K562 (cell line): Measurements from ENCODE around the gene FADD. TPM values are rescaled to one million over a fixed set of nuclear protein-coding genes. Genes with fewer than 3 reads are reported as not detected.

Experiments used
- CHD1 ChIP-seq: fragments of 200-600 bp; sonication (generic); IDR thresholded peaks from one replicate; pipeline ENCODE4 v1.6.1; 2012; ENCODE audit warnings: mild to moderate bottlenecking, moderate library complexity, low read length, inconsistent platforms
- E2F8 ChIP-seq: fragments of 450-650 bp; IDR thresholded peaks from 2 replicates; pipeline ENCODE4 v1.7.1; 2018; ENCODE audit warnings: mild to moderate bottlenecking, low read depth; ENCODE audit not compliant: partially characterized antibody
- E4F1 ChIP-seq: fragments of 250-450 bp; sonication (Bioruptor Pico); IDR thresholded peaks from 2 replicates; pipeline ENCODE4 v1.5.0; 2021; ENCODE audit warnings: mild to moderate bottlenecking, borderline replicate concordance
- EZH2 ChIP-seq: IDR thresholded peaks from 2 replicates; pipeline ENCODE4 v1.6.1; 2012; ENCODE audit warnings: low read depth, mild to moderate bottlenecking, inconsistent platforms, low read length, borderline replicate concordance
- HDAC3 ChIP-seq: fragments of 450-650 bp; IDR thresholded peaks from 2 replicates; pipeline ENCODE4 v1.6.1; 2018; ENCODE audit warnings: borderline replicate concordance, mild to moderate bottlenecking, moderate library complexity; ENCODE audit not compliant: partially characterized antibody
- MYC ChIP-seq, 2 experiments: fragments of 250-450 bp in 1 of 2; sonication (Bioruptor Pico) in 1 of 2; IDR thresholded peaks; 2 replicates each; pipeline versions ENCODE4 v1.5.1 to v1.6.1; 2012 to 2021; ENCODE audit warnings: low read depth in 2 of 2, borderline replicate concordance in 1 of 2, improper control_type of control experiment in 1 of 2, low read length in 1 of 2, mild to moderate bottlenecking in 1 of 2, moderate library complexity in 1 of 2
- NBN ChIP-seq: fragments of 450-650 bp; IDR thresholded peaks from 2 replicates; pipeline ENCODE4 v1.6.1; 2016; ENCODE audit warnings: low read depth, mild to moderate bottlenecking
- NFE2 ChIP-seq: IDR thresholded peaks from 2 replicates; pipeline ENCODE4 v1.6.1; 2014; ENCODE audit warnings: antibody characterized with exemption, low read depth
- NR3C1 ChIP-seq: sonication (generic); formaldehyde crosslinking; IDR thresholded peaks from 2 replicates; pipeline ENCODE4 v1.8.1; 2022; ENCODE audit warnings: missing genetic modification reagents
- PHB ChIP-seq: fragments of 250-450 bp; sonication (Bioruptor Pico); IDR thresholded peaks from 2 replicates; pipeline ENCODE4 v1.5.0; 2021
- POLR2A ChIP-seq: fragments of 450-650 bp; conservative IDR thresholded peaks from 2 replicates; pipeline ENCODE4 v1.6.1; 2016
- ZNF224 ChIP-seq: sonication (generic); formaldehyde crosslinking; IDR thresholded peaks from 2 replicates; pipeline ENCODE4 v1.8.0; 2022; ENCODE audit warnings: mild to moderate bottlenecking, missing genetic modification reagents
- ZNF384 ChIP-seq: IDR thresholded peaks from 2 replicates; pipeline ENCODE4 v1.6.1; 2012; ENCODE audit warnings: low read depth, low read length, improper control_type of control experiment
- polyA plus RNA-seq, 8 experiments: library from polyadenylated mRNA; depleted of rRNA in 4 of 8; stranded (reverse) in 5 of 8; unstranded in 3 of 8; fragments of >200 nt; fragmentation: Nextera tagmentation in 2 of 8; fragmentation: Illumina TruSeq in 1 of 8; extraction: Ambion mirVana in 2 of 8; extraction: Trizol in 1 of 8; gene quantifications; 2 replicates each; pipeline versions ENCODE4 v1.2.1 to v1.2.3, GENCODE V29; 2011 to 2014; ENCODE audit warnings: inconsistent platforms in 1 of 8, missing spikeins in 1 of 8
- total RNA-seq, 7 experiments: library from RNA; depleted of rRNA in 6 of 7; stranded (reverse); fragments of >200 nt in 6 of 7; fragmentation: Illumina TruSeq in 2 of 7; extraction: Trizol in 2 of 7; gene quantifications; 2 replicates each; pipeline versions ENCODE4 v1.2.1 to v1.2.3, GENCODE V29; 2011 to 2021; ENCODE audit warnings: low replicate concordance in 1 of 7
- TF ChIP-seq, protein P1 (sequence below): sonication (generic); formaldehyde crosslinking; IDR thresholded peaks from 2 replicates; pipeline ENCODE4 v1.8.0; 2022; ENCODE audit warnings: mild to moderate bottlenecking, missing genetic modification reagents
- TF ChIP-seq, protein P2 (sequence below): sonication (generic); formaldehyde crosslinking; IDR thresholded peaks from 2 replicates; pipeline ENCODE4 v1.8.0; 2023; ENCODE audit warnings: mild to moderate bottlenecking, missing genetic modification reagents
- TF ChIP-seq, protein P3 (sequence below): fragments of 450-650 bp; IDR thresholded peaks from 2 replicates; pipeline ENCODE4 v1.6.1; 2017; ENCODE audit warnings: antibody characterized with exemption, mild to moderate bottlenecking

The FADD gene
- total and polyA plus RNA-seq, 9 of the 15 experiments (the other 6 are each of a cell fraction or from before 2014, with no cell fraction given): 0.29 to 26.9 (median 20.4) TPM

- TF ChIP-seq, protein P1, sequence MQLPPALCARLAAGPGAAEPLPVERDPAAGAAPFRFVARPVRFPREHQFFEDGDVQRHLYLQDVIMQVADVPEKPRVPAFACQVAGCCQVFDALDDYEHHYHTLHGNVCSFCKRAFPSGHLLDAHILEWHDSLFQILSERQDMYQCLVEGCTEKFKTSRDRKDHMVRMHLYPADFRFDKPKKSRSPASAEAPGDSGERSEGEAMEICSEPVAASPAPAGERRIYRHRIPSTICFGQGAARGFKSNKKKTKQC (CRISPR knock-in tag): no peak
- TF ChIP-seq ZNF224 (CRISPR knock-in tag) (no peak), NR3C1 (no peak), HDAC3 (no peak), PHB (no peak), NFE2 (peak; percentile 67), EZH2 (no peak), POLR2A (peak; percentile 62), CHD1 (peak; percentile 75), MYC (IDR thresholded peaks at IDR 0.05; ENCODE audit: low read depth, low read length) (peak; percentile 49; the same call in 1 of the 2 replicates), MYC (CRISPR knock-in tag; IDR thresholded peaks at IDR 0.05; ENCODE audit: borderline replicate concordance, low read depth) (no peak), ZNF384 (no peak), E2F8 (no peak), NBN (peak; percentile 40; the same call in 1 of the 2 replicates), E4F1 (no peak)
- TF ChIP-seq, protein P2, sequence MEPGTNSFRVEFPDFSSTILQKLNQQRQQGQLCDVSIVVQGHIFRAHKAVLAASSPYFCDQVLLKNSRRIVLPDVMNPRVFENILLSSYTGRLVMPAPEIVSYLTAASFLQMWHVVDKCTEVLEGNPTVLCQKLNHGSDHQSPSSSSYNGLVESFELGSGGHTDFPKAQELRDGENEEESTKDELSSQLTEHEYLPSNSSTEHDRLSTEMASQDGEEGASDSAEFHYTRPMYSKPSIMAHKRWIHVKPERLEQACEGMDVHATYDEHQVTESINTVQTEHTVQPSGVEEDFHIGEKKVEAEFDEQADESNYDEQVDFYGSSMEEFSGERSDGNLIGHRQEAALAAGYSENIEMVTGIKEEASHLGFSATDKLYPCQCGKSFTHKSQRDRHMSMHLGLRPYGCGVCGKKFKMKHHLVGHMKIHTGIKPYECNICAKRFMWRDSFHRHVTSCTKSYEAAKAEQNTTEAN (CRISPR knock-in tag): no peak
- TF ChIP-seq, protein P3, sequence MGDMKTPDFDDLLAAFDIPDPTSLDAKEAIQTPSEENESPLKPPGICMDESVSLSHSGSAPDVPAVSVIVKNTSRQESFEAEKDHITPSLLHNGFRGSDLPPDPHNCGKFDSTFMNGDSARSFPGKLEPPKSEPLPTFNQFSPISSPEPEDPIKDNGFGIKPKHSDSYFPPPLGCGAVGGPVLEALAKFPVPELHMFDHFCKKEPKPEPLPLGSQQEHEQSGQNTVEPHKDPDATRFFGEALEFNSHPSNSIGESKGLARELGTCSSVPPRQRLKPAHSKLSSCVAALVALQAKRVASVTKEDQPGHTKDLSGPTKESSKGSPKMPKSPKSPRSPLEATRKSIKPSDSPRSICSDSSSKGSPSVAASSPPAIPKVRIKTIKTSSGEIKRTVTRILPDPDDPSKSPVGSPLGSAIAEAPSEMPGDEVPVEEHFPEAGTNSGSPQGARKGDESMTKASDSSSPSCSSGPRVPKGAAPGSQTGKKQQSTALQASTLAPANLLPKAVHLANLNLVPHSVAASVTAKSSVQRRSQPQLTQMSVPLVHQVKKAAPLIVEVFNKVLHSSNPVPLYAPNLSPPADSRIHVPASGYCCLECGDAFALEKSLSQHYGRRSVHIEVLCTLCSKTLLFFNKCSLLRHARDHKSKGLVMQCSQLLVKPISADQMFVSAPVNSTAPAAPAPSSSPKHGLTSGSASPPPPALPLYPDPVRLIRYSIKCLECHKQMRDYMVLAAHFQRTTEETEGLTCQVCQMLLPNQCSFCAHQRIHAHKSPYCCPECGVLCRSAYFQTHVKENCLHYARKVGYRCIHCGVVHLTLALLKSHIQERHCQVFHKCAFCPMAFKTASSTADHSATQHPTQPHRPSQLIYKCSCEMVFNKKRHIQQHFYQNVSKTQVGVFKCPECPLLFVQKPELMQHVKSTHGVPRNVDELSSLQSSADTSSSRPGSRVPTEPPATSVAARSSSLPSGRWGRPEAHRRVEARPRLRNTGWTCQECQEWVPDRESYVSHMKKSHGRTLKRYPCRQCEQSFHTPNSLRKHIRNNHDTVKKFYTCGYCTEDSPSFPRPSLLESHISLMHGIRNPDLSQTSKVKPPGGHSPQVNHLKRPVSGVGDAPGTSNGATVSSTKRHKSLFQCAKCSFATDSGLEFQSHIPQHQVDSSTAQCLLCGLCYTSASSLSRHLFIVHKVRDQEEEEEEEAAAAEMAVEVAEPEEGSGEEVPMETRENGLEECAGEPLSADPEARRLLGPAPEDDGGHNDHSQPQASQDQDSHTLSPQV: 0 out of 2 replicates have a peak, but pooled peaks have one; percentile 59
Observed at GRCh38 chr11:70203751-70204465, 812 bp downstream of the FADD start (continued).
